A549 (cell line): ENCODE results near the gene RAB8A. TPM values are rescaled to one million over a fixed set of nuclear protein-coding genes. Genes with fewer than 3 reads are reported as not detected.

Experiments
- ATAC-seq, 2 experiments: fragments of 200-7000 bp in 1 of 2; fragments of >200 bp in 1 of 2; cut with Nextera tagmentation in 1 of 2; cut with Tn5 transposase in 1 of 2; 3 replicates each; pipeline versions ENCODE4 v1.8.0 to v1.9.1; 2018 to 2020; ENCODE audit warnings: mild to moderate bottlenecking in 1 of 2, moderate library complexity in 1 of 2
- CTCF ChIA-PET: fragments of 300-600 bp; sonication (Branson Sonifier 250); formaldehyde crosslinking; extraction: SDS; loops from one replicate; lab custom pipeline; 2021; ENCODE audit warnings: antibody characterized with exemption, inconsistent platforms; lab: Yijun Ruan, JAX
- POLR2A ChIA-PET: fragments of 350-600 bp; formaldehyde crosslinking; extraction: SDS; loops from one replicate; lab custom pipeline; 2021; ENCODE audit warnings: antibody characterized with exemption, inconsistent platforms; lab: Yijun Ruan, JAX
- DNase-seq, 2 experiments: peaks; one replicate each; pipeline versions ENCODE4 v3.0.0 to v3.0.0-alpha.2; 2011 to 2016; ENCODE audit warnings: low read depth in 1 of 2, low spot score in 1 of 2
- FAIRE-seq: peaks from 2 replicates; lab custom pipeline; 2011; peaks lifted over from hg19 to GRCh38; lab: Jason Lieb, UNC
- H3K27ac ChIP-seq, 2 experiments: fragments of >200 bp; sonication (Bioruptor Twin); formaldehyde crosslinking; 3 replicates each; pipeline ENCODE4 v1.5.1; 2016 to 2017
- H3K4me1 ChIP-seq: fragments of >200 bp; sonication (Bioruptor Twin); formaldehyde crosslinking; 3 replicates; pipeline ENCODE4 v1.6.1; 2016
- H3K4me2 ChIP-seq: fragments of >200 bp; sonication (Bioruptor Twin); formaldehyde crosslinking; 3 replicates; pipeline ENCODE4 v1.6.1; 2016
- H3K4me3 ChIP-seq: fragments of >200 bp; sonication (Bioruptor Twin); formaldehyde crosslinking; 3 replicates; pipeline ENCODE4 v1.5.1; 2016
- H3K9me3 ChIP-seq: fragments of >200 bp; sonication (Bioruptor Twin); formaldehyde crosslinking; 3 replicates; pipeline ENCODE4 v1.6.1; 2016
- ATOH8 ChIP-seq: fragments of 250-450 bp; sonication (Bioruptor Pico); IDR thresholded peaks from 2 replicates; pipeline ENCODE4 v1.5.0; 2020; ENCODE audit warnings: low read depth, mild to moderate bottlenecking, moderate library complexity
- CEBPB ChIP-seq, 2 experiments: fragments of >200 bp in 1 of 2; sonication (Bioruptor Twin) in 1 of 2; formaldehyde crosslinking in 1 of 2; IDR thresholded peaks; 2 replicates each; pipeline ENCODE4 v1.6.1; 2012 to 2016
- CHD4 ChIP-seq: fragments of 200-600 bp; sonication (generic); IDR thresholded peaks from 2 replicates; pipeline ENCODE4 v1.6.1; 2016; ENCODE audit warnings: antibody characterized with exemption, mild to moderate bottlenecking, borderline replicate concordance
- CTCF ChIP-seq: fragments of >200 bp; sonication (Bioruptor Twin); formaldehyde crosslinking; IDR thresholded peaks from 3 replicates; pipeline ENCODE4 v1.5.1; 2016
- EHMT2 ChIP-seq: fragments of 200-600 bp; sonication (generic); IDR thresholded peaks from 2 replicates; pipeline ENCODE4 v1.6.1; 2016; ENCODE audit warnings: antibody characterized with exemption, low read depth, mild to moderate bottlenecking, moderate library complexity
- EP300 ChIP-seq, 2 experiments: fragments of >200 bp; sonication (Bioruptor Twin); formaldehyde crosslinking; IDR thresholded peaks; 2 replicates in 1 of 2; 3 replicates in 1 of 2; pipeline ENCODE4 v1.6.1; 2016 to 2017
- FOSB ChIP-seq: fragments of 250-450 bp; sonication (Bioruptor Pico); IDR thresholded peaks from 2 replicates; pipeline ENCODE4 v1.5.0; 2020; ENCODE audit warnings: mild to moderate bottlenecking, moderate library complexity
- GATA3 ChIP-seq: IDR thresholded peaks from 2 replicates; pipeline ENCODE4 v1.6.1; 2012; ENCODE audit warnings: borderline replicate concordance
- HDAC2 ChIP-seq: fragments of 200-600 bp; sonication (generic); IDR thresholded peaks from 2 replicates; pipeline ENCODE4 v1.6.1; 2016
- HEYL ChIP-seq: fragments of 250-450 bp; sonication (Bioruptor Pico); IDR thresholded peaks from 2 replicates; pipeline ENCODE4 v1.8.0; 2021; ENCODE audit warnings: mild to moderate bottlenecking, moderate library complexity
- HMGXB4 ChIP-seq: fragments of 250-450 bp; sonication (Bioruptor Pico); IDR thresholded peaks from 2 replicates; pipeline ENCODE4 v1.5.0; 2021; ENCODE audit warnings: mild to moderate bottlenecking, moderate library complexity, borderline replicate concordance
- HOXA7 ChIP-seq: fragments of 250-450 bp; sonication (Bioruptor Pico); IDR thresholded peaks from 2 replicates; pipeline ENCODE4 v1.5.0; 2020; ENCODE audit warnings: mild to moderate bottlenecking, moderate library complexity
- HOXB5 ChIP-seq: fragments of 250-450 bp; sonication (Bioruptor Pico); IDR thresholded peaks from 2 replicates; pipeline ENCODE4 v1.5.0; 2020; ENCODE audit warnings: mild to moderate bottlenecking, moderate library complexity
- KDM1A ChIP-seq: fragments of 200-600 bp; sonication (generic); IDR thresholded peaks from 2 replicates; pipeline ENCODE4 v1.6.1; 2016; ENCODE audit warnings: low read depth, mild to moderate bottlenecking
- KDM5A ChIP-seq: fragments of 200-600 bp; sonication (generic); IDR thresholded peaks from 2 replicates; pipeline ENCODE4 v1.6.1; 2016; ENCODE audit warnings: antibody characterized with exemption, mild to moderate bottlenecking
- MAX ChIP-seq: IDR thresholded peaks from 2 replicates; pipeline ENCODE4 v1.6.1; 2012
- MAZ ChIP-seq: fragments of 150-350 bp; IDR thresholded peaks from 2 replicates; pipeline ENCODE4 v1.6.1; 2014; ENCODE audit warnings: antibody characterized with exemption, low read depth, low read length, borderline replicate concordance
- MYC ChIP-seq: IDR thresholded peaks from 2 replicates; pipeline ENCODE4 v1.6.1; 2012; ENCODE audit warnings: mild to moderate bottlenecking, inconsistent platforms, low read length, improper control_type of control experiment, borderline replicate concordance
- NPAS2 ChIP-seq: fragments of 250-450 bp; sonication (Bioruptor Pico); IDR thresholded peaks from 2 replicates; pipeline ENCODE4 v1.8.0; 2022; ENCODE audit warnings: mild to moderate bottlenecking, moderate library complexity, borderline replicate concordance
- NR3C1 ChIP-seq: fragments of >200 bp; sonication (Bioruptor Twin); formaldehyde crosslinking; IDR thresholded peaks from 3 replicates; pipeline ENCODE4 v1.6.1; 2017
- PBX3 ChIP-seq: IDR thresholded peaks from 2 replicates; pipeline ENCODE4 v1.6.1; 2012
- PHF8 ChIP-seq: fragments of 200-600 bp; sonication (generic); IDR thresholded peaks from 2 replicates; pipeline ENCODE4 v1.6.1; 2016; ENCODE audit warnings: low read depth, mild to moderate bottlenecking, antibody characterized with exemption, moderate library complexity, borderline replicate concordance
- POLR2AphosphoS2 ChIP-seq: conservative IDR thresholded peaks from 2 replicates; pipeline ENCODE4 v1.6.1; 2012; ENCODE audit warnings: low read length, improper control_type of control experiment, inconsistent platforms
- RARB ChIP-seq: fragments of 250-450 bp; sonication (Bioruptor Pico); IDR thresholded peaks from 2 replicates; pipeline ENCODE4 v1.8.0; 2021; ENCODE audit warnings: mild to moderate bottlenecking, moderate library complexity
- RCOR1 ChIP-seq: fragments of 150-350 bp; IDR thresholded peaks from 2 replicates; pipeline ENCODE4 v1.6.1; 2014; ENCODE audit warnings: antibody characterized with exemption, low read length, low read depth
- RNF2 ChIP-seq: fragments of 200-600 bp; sonication (generic); IDR thresholded peaks from 2 replicates; pipeline ENCODE4 v1.6.1; 2016; ENCODE audit warnings: low read depth, mild to moderate bottlenecking, antibody characterized with exemption, moderate library complexity, borderline replicate concordance
- SMC3 ChIP-seq: fragments of >200 bp; sonication (Bioruptor Twin); formaldehyde crosslinking; IDR thresholded peaks from 3 replicates; pipeline ENCODE4 v1.6.1; 2018; ENCODE audit warnings: inconsistent platforms
- SREBF2 ChIP-seq: fragments of 450-650 bp; IDR thresholded peaks from 2 replicates; pipeline ENCODE4 v1.6.1; 2014; ENCODE audit warnings: mild to moderate bottlenecking, moderate library complexity
- ZC3H11A ChIP-seq: fragments of 450-650 bp; IDR thresholded peaks from 2 replicates; pipeline ENCODE4 v1.6.1; 2014; ENCODE audit warnings: antibody characterized with exemption, mild to moderate bottlenecking
- ZFP36 ChIP-seq: fragments of 450-650 bp; IDR thresholded peaks from 2 replicates; pipeline ENCODE4 v1.6.1; 2014; ENCODE audit warnings: borderline replicate concordance; ENCODE audit not compliant: partially characterized antibody
- WGBS: methylation state at CpG from one replicate; pipeline ENCODE4 v1.1.6; 2017; ENCODE audit errors: missing lambda C conversion rate; 5-methylcytosine and 5-hydroxymethylcytosine counted together
- polyA plus RNA-seq, 4 experiments: library from polyadenylated mRNA; depleted of rRNA in 3 of 4; stranded (reverse); fragments of >200 nt; fragmentation: RNase III in 1 of 4; extraction: RNeasy Plus Mini Kit Qiagen cat#74134 plus additional on column Dnase treatment in 1 of 4; gene quantifications; 2 replicates in 3 of 4; 3 replicates in 1 of 4; pipeline ENCODE4 v1.2.3, GENCODE V29; 2011 to 2017

Gene RAB8A
- polyA plus RNA-seq, 2 of the 4 experiments (the other 2 are of a cell fraction), result 89.2 to 91.4 TPM

GRCh38 chr19:16075430-16076153 lies 36.1 kb upstream of the RAB8A start:
- no peak; a peak in 2 of 6 replicates for ATAC-seq
- H3K27ac ChIP-seq, result peak overlapping the region; percentile 100
- 29% methylated on average over 16 of the region's 21 CpGs for WGBS
- no peak for FAIRE-seq
- peak overlapping the region; percentile 96 for H3K4me2 ChIP-seq
- CTCF ChIA-PET, result interaction anchor here (0.6 to 6.9 kb wide), 6 partner anchors 9 to 1154 kb away, joined by 3 to 36 read pairs (median 4); no protein-coding TSS in a partner anchor
- peak overlapping the region; percentile 99 for H3K4me3 ChIP-seq
- no peaks in the 10 kb centered on the region for H3K9me3 ChIP-seq
- TF ChIP-seq SMC3, result no peak
- no peak for TF ChIP-seq CEBPB (IDR thresholded peaks at IDR 0.05)
- no peak for TF ChIP-seq SREBF2
- no peak for TF ChIP-seq RCOR1
- TF ChIP-seq NPAS2 (CRISPR knock-in tag), result no peak
- TF ChIP-seq KDM1A, result peak; percentile 90
- no peak for TF ChIP-seq ZC3H11A
- TF ChIP-seq HDAC2, result peak; percentile 74; the same call in 1 of the 2 replicates
- TF ChIP-seq NR3C1, result no peak
- no peak for TF ChIP-seq POLR2AphosphoS2
- TF ChIP-seq HOXA7, result no peak
- peak; percentile 80; the same call in 1 of the 2 replicates for TF ChIP-seq CHD4
- no peak for TF ChIP-seq EHMT2
- peak; percentile 90 for TF ChIP-seq ZFP36
- TF ChIP-seq HMGXB4, result no peak
- no peak for TF ChIP-seq MYC
- peaks cover 43% of the 10 kb centered on the region for H3K4me1 ChIP-seq
- no peak for DNase-seq
- POLR2A ChIA-PET, result interaction anchor here (0.6 to 1.1 kb wide), 6 partner anchors 9 to 717 kb away, joined by 3 to 6 read pairs (median 4); no protein-coding TSS in a partner anchor

- POLR2A ChIA-PET, result interaction anchor here (0.6 to 1.1 kb wide), 7 partner anchors 10 to 718 kb away, joined by 3 to 6 read pairs (median 3); partner anchors contain the start of gene FAM32A
- H3K4me2 ChIP-seq, result peak within 1 kb of the TSS; percentile 99
- ATAC-seq, result peak; percentile 78 to 87
- FAIRE-seq, result no peak
- 3% methylated on average over 13 of the region's 101 CpGs for WGBS
- H3K4me1 ChIP-seq, result peaks cover 44% of the 10 kb centered on the region
- peak; percentile 65 to 93 for DNase-seq
- no peaks in the 10 kb centered on the region for H3K9me3 ChIP-seq
- H3K4me3 ChIP-seq, result peak within 1 kb of the TSS; percentile 99
- peak within 1 kb of the TSS; percentile 100 for H3K27ac ChIP-seq
- CTCF ChIA-PET, result interaction anchor here (0.8 to 6.9 kb wide), 9 partner anchors 10 to 109 kb away, joined by 3 to 36 read pairs (median 4); partner anchors contain the start of genes FAM32A and RAB8A
- TF ChIP-seq KDM5A, result no peak
- TF ChIP-seq EHMT2, result no peak
- peak; percentile 20; the same call in 1 of the 2 replicates for TF ChIP-seq MAX
- no peak for TF ChIP-seq RCOR1
- TF ChIP-seq EP300 (IDR thresholded peaks at IDR 0.05), result 0 out of 5 replicates have a peak, but pooled peaks of 1 of the 2 experiments have one; percentile 14
- TF ChIP-seq ATOH8 (CRISPR knock-in tag), result no peak
- no peak; the same call in 1 of the 2 replicates for TF ChIP-seq PHF8
- no peak for TF ChIP-seq RNF2
- no peak for TF ChIP-seq FOSB (CRISPR knock-in tag)
- no peak for TF ChIP-seq HEYL
- no peak for TF ChIP-seq NPAS2 (CRISPR knock-in tag)
- no peak for TF ChIP-seq CTCF
- 0 out of 2 replicates have a peak, but pooled peaks have one; percentile 60 for TF ChIP-seq MAZ
- TF ChIP-seq PBX3, result no peak; the same call in 1 of the 2 replicates
- peak; percentile 41; the same call in 1 of the 2 replicates for TF ChIP-seq GATA3
- no peak for TF ChIP-seq ZFP36
- no peak for TF ChIP-seq RARB (CRISPR knock-in tag)
- no peak for TF ChIP-seq HOXB5 (CRISPR knock-in tag)
These were observed 35.3 kb upstream of the RAB8A start, which contains the start of gene TPM4 for GRCh38 chr19:16076154-16076957. TSS of gene TPM4 (plus strand) at chr19:16076495. CDS start at chr19:16076566, 71 bp downstream.
